SU-DHL-6 (cell line): ENCODE measurements around the gene ZHX3.

Experiments used
- EZH2phosphoT487 ChIP-seq: fragments of 200-600 bp; sonication (generic), shearing (Covaris generic); conservative IDR thresholded peaks from 2 replicates; pipeline ENCODE4 v1.6.1; 2018; ENCODE audit warnings: mild to moderate bottlenecking, antibody characterized with exemption, low read length, moderate library complexity, mixed read lengths
- TF ChIP-seq, protein P1 (sequence below): fragments of 200-600 bp; sonication (generic); IDR thresholded peaks from one replicate; pipeline ENCODE4 v1.5.1; 2017; ENCODE audit warnings: antibody characterized with exemption, mild to moderate bottlenecking, low read length, moderate library complexity; ENCODE audit not compliant: insufficient read depth, poor library complexity, severe bottlenecking

DNA sequence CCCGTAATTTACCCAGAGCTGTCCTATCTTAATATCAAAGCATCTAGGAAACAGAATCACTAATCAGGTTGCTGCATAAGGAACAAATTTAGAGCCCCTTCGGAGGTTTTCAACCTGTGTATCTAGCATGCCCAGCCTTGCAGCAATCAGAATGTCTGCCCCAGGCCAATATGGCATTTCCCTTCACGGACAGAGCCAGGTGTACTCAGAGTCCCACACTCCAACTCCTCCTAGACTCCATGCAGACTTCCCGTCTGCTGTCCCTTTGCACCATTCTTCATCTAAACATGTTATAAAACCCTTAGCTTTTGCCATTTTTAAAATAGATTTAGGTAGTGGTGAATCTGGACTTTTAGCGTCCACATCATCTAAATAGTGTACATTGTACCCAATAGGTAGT lies 61.0 kb downstream of the ZHX3 start:
- TF ChIP-seq, protein P1, sequence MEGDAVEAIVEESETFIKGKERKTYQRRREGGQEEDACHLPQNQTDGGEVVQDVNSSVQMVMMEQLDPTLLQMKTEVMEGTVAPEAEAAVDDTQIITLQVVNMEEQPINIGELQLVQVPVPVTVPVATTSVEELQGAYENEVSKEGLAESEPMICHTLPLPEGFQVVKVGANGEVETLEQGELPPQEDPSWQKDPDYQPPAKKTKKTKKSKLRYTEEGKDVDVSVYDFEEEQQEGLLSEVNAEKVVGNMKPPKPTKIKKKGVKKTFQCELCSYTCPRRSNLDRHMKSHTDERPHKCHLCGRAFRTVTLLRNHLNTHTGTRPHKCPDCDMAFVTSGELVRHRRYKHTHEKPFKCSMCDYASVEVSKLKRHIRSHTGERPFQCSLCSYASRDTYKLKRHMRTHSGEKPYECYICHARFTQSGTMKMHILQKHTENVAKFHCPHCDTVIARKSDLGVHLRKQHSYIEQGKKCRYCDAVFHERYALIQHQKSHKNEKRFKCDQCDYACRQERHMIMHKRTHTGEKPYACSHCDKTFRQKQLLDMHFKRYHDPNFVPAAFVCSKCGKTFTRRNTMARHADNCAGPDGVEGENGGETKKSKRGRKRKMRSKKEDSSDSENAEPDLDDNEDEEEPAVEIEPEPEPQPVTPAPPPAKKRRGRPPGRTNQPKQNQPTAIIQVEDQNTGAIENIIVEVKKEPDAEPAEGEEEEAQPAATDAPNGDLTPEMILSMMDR: no peak
- TF ChIP-seq EZH2phosphoT487: no peak
